ENCODE measurements around the gene PCMTD2. TPM values are rescaled to one million over a fixed set of nuclear protein-coding genes. Genes with fewer than 3 reads are reported as not detected.

Gene PCMTD2
- total RNA-seq, 2 experiments from 2014 or later = 68.5 to 76.5 TPM

DNA sequence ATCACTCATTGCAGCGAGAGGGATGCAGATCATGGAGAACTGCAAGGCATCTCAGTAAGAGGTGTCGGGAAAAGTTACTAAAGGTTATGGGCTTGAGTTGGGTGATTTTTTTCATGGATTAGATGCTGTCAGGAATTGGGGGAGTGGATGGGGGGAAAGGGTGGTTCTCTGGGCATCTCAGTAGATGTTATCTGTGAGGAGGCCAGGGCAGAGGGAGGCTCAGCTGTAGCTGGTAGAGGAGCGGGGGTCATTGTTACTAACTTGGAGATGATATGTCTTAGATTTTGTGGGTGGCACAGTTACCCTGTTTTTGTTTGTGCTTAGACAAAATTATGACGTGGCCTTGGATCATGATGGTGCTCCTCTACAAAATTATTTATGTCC is 2.6 kb upstream of the PCMTD2 start:
- no peak for TF ChIP-seq CTCF (IDR thresholded peaks at IDR 0.05)
- DNase-seq (no peak), ATAC-seq (ENCODE audit: poor library complexity) (no peak)
- H3K9me3 ChIP-seq (ENCODE audit: control insufficient read depth in 1 of 2, insufficient read depth in 1 of 2, low read length in 2 of 2) = no peaks in the 10 kb centered on the region
- H3K27ac ChIP-seq (ENCODE audit: low read depth in 1 of 2, low read length in 2 of 2) = no peak overlapping the region
- Mint-ChIP-seq H3K9me3 (no peaks in the 10 kb centered on the region), H3K4me1 (ENCODE audit: low read depth) (peaks cover 29% of the 10 kb centered on the region), H3K4me3 (no peak overlapping the region), H3K27ac (no peak overlapping the region), H3K27me3 (peaks cover 5% of the 10 kb centered on the region), H3K36me3 (ENCODE audit: low read depth) (peaks cover 8% of the 10 kb centered on the region)
- ChIA-PET CTCF (no interaction called here), POLR2A (no interaction called here)
- H3K4me3 ChIP-seq (ENCODE audit: low read length) = no peak overlapping the region
- intact Hi-C loops (cut with DNase I, micrococcal nuclease) = loop anchor here in 1 of 2 experiments (5.0 kb wide), 1 partner anchor 171 kb away; the partner anchor contains the start of genes LKAAEAR1 and OPRL1
- peaks cover 22% of the 10 kb centered on the region for H3K4me1 ChIP-seq (ENCODE audit: insufficient read depth, low read length)
- H3K27me3 ChIP-seq (ENCODE audit: control insufficient read depth in 1 of 2, insufficient read depth in 2 of 2, low read length in 2 of 2) = no peaks in the 10 kb centered on the region
- no peaks in the 10 kb centered on the region for H3K36me3 ChIP-seq (ENCODE audit: insufficient read depth, low read length)

DNA sequence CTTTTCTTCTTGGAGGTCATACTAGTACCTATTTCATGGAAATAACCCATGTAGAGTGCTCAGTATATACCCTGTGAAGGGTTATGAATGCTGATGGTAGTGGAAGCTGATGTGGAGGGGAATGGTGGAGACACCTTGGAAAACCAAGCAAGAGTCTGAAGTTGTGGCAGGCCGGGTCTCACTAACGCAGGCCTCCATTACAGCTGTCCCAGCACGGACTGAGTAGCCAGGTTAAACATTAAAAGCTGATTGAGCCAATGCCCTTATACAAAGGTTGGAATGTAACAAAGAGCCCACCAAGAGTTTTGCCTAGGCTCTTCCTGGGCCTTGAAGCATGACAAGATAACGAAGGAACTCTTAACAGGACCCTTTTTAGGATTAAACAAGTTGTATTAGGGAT is 2.1 kb upstream of the PCMTD2 start:
- ATAC-seq (ENCODE audit: poor library complexity) = no peak
- Histone ChIP-seq H3K4me3 (ENCODE audit: low read length) (no peak overlapping the region), H3K36me3 (ENCODE audit: insufficient read depth, low read length) (no peaks in the 10 kb centered on the region), H3K4me1 (ENCODE audit: insufficient read depth, low read length) (peaks cover 22% of the 10 kb centered on the region), H3K27me3 (ENCODE audit: control insufficient read depth in 1 of 2, insufficient read depth in 2 of 2, low read length in 2 of 2) (no peaks in the 10 kb centered on the region), H3K27ac (ENCODE audit: low read depth in 1 of 2, low read length in 2 of 2) (no peak overlapping the region), H3K9me3 (ENCODE audit: control insufficient read depth in 1 of 2, insufficient read depth in 1 of 2, low read length in 2 of 2) (no peaks in the 10 kb centered on the region)
- peaks cover 33% of the 10 kb centered on the region for H3K4me1 Mint-ChIP-seq (ENCODE audit: low read depth)
- H3K27ac Mint-ChIP-seq = peak overlapping the region; percentile 81
- H3K36me3 Mint-ChIP-seq (ENCODE audit: low read depth) = peaks cover 8% of the 10 kb centered on the region
- ChIA-PET CTCF (no interaction called here), POLR2A (no interaction called here)
- no peak for TF ChIP-seq CTCF (IDR thresholded peaks at IDR 0.05)
- peak overlapping the region; percentile 85 for H3K4me3 Mint-ChIP-seq
- DNase-seq = no peak
- intact Hi-C loops (cut with DNase I, micrococcal nuclease) = loop anchor here in 1 of 2 experiments (5.0 kb wide), 1 partner anchor 171 kb away; the partner anchor contains the start of genes LKAAEAR1 and OPRL1
- H3K9me3 Mint-ChIP-seq = no peaks in the 10 kb centered on the region
- H3K27me3 Mint-ChIP-seq = peaks cover 5% of the 10 kb centered on the region

- H3K27me3 Mint-ChIP-seq = peaks cover 5% of the 10 kb centered on the region
- no peaks in the 10 kb centered on the region for H3K9me3 Mint-ChIP-seq
- no peak for TF ChIP-seq CTCF (IDR thresholded peaks at IDR 0.05)
- Histone ChIP-seq H3K27ac (ENCODE audit: low read depth in 1 of 2, low read length in 2 of 2) (no peak overlapping the region), H3K9me3 (ENCODE audit: control insufficient read depth in 1 of 2, insufficient read depth in 1 of 2, low read length in 2 of 2) (no peaks in the 10 kb centered on the region), H3K4me3 (ENCODE audit: low read length) (no peak overlapping the region), H3K27me3 (ENCODE audit: control insufficient read depth in 1 of 2, insufficient read depth in 2 of 2, low read length in 2 of 2) (no peaks in the 10 kb centered on the region), H3K4me1 (ENCODE audit: insufficient read depth, low read length) (peaks cover 22% of the 10 kb centered on the region), H3K36me3 (ENCODE audit: insufficient read depth, low read length) (no peaks in the 10 kb centered on the region)
- peak overlapping the region; percentile 85 for H3K4me3 Mint-ChIP-seq
- peaks cover 8% of the 10 kb centered on the region for H3K36me3 Mint-ChIP-seq (ENCODE audit: low read depth)
- peaks cover 40% of the 10 kb centered on the region for H3K4me1 Mint-ChIP-seq (ENCODE audit: low read depth)
- ChIA-PET POLR2A (interaction anchor here (0.6 kb wide), 1 partner anchor 1214 kb away, joined by 3 read pairs; no protein-coding TSS in a partner anchor), CTCF (interaction anchor here (6.2 kb wide), 1 partner anchor 32 kb away, joined by 31 read pairs; no protein-coding TSS in a partner anchor)
- intact Hi-C loops (cut with DNase I, micrococcal nuclease) = loop anchor here in 1 of 2 experiments (5.0 kb wide), 1 partner anchor 172 kb away; the partner anchor contains the start of genes LKAAEAR1 and OPRL1
- DNase-seq = no peak
- H3K27ac Mint-ChIP-seq = peak overlapping the region; percentile 81
- ATAC-seq (ENCODE audit: poor library complexity) = no peak
Observed at GRCh38 chr20:64254156-64254555, 1.4 kb upstream of the PCMTD2 start.
